IMR-90 (cell line): Measurements from ENCODE around the gene PKHD1. TPM values are rescaled to one million over a fixed set of nuclear protein-coding genes. Genes with fewer than 3 reads are reported as not detected.

ENCODE experiments used
- ATAC-seq: fragments of 200-7000 bp; cut with Tn5 transposase; 2 replicates; pipeline ENCODE4 v1.9.1; 2020; ENCODE audit warnings: low read depth, mild to moderate bottlenecking, moderate library complexity
- BruUV-seq: library from RNA; stranded (reverse); fragments of 400-500 nt; replicated peaks from 2 replicates; lab custom pipeline; 2021; lab: Mats Ljungman, UMichigan
- CTCF ChIA-PET: fragments of 300-600 bp; formaldehyde crosslinking; extraction: SDS; loops from one replicate; lab custom pipeline; 2021; ENCODE audit warnings: antibody characterized with exemption; lab: Yijun Ruan, JAX
- POLR2A ChIA-PET: fragments of 300-600 bp; sonication (Branson Sonifier 250); formaldehyde crosslinking; loops from one replicate; lab custom pipeline; 2022; ENCODE audit warnings: antibody characterized with exemption; ENCODE audit not compliant: unreplicated experiment; lab: Charles Lee
- DNase-seq: peaks from one replicate; pipeline ENCODE4 v3.0.0; 2013
- H2AFZ ChIP-seq: replicated peaks from 2 replicates; pipeline ENCODE3; 2013; ENCODE audit warnings: low read length, mild to moderate bottlenecking; ENCODE audit not compliant: poor library complexity
- H2AK5ac ChIP-seq: 2 replicates; pipeline ENCODE4 v1.6.1; 2013; ENCODE audit warnings: low read depth, low read length, inconsistent platforms
- H2AK9ac ChIP-seq: replicated peaks from 2 replicates; pipeline ENCODE3; 2013; ENCODE audit warnings: mild to moderate bottlenecking, low read depth, low read length, moderate library complexity; ENCODE audit not compliant: poor library complexity
- H2BK120ac ChIP-seq: 2 replicates; pipeline ENCODE4 v1.6.1; 2013; ENCODE audit warnings: low read depth, low read length, inconsistent platforms
- H2BK15ac ChIP-seq: 3 replicates; pipeline ENCODE4 v1.6.1; 2013; ENCODE audit warnings: low read depth, low read length, inconsistent platforms
- H2BK20ac ChIP-seq: 2 replicates; pipeline ENCODE4 v1.6.1; 2013; ENCODE audit warnings: low read depth, mild to moderate bottlenecking, inconsistent platforms, low read length, moderate library complexity
- H2BK5ac ChIP-seq: 2 replicates; pipeline ENCODE4 v1.6.1; 2013; ENCODE audit warnings: mild to moderate bottlenecking, low read depth, low read length, inconsistent platforms; ENCODE audit not compliant: poor library complexity, severe bottlenecking
- H3K14ac ChIP-seq: replicated peaks from 2 replicates; pipeline ENCODE4 v1.6.1; 2013; ENCODE audit warnings: low read depth, low read length, inconsistent platforms
- H3K18ac ChIP-seq: 2 replicates; pipeline ENCODE4 v1.6.1; 2013; ENCODE audit warnings: low read depth, low read length, control low read depth
- H3K23ac ChIP-seq: 2 replicates; pipeline ENCODE4 v1.6.1; 2013; ENCODE audit warnings: low read depth, low read length, inconsistent platforms
- H3K27ac ChIP-seq: 2 replicates; pipeline ENCODE4 v1.5.1; 2013; ENCODE audit warnings: mild to moderate bottlenecking, control low read depth, low read length; ENCODE audit not compliant: insufficient read depth
- H3K27me3 ChIP-seq: 2 replicates; pipeline ENCODE4 v1.6.1; 2013; ENCODE audit warnings: low read length; ENCODE audit not compliant: control insufficient read depth, insufficient read depth
- H3K36me3 ChIP-seq: 2 replicates; pipeline ENCODE4 v1.6.1; 2013; ENCODE audit warnings: low read length, mixed read lengths; ENCODE audit not compliant: control insufficient read depth, insufficient read depth
- H3K4ac ChIP-seq: 2 replicates; pipeline ENCODE4 v1.6.1; 2013; ENCODE audit warnings: low read depth, low read length, inconsistent platforms
- H3K4me1 ChIP-seq: 2 replicates; pipeline ENCODE4 v1.6.1; 2013; ENCODE audit warnings: low read length, mixed read lengths; ENCODE audit not compliant: control insufficient read depth, insufficient read depth
- H3K4me2 ChIP-seq: 2 replicates; pipeline ENCODE4 v1.6.1; 2013; ENCODE audit warnings: low read depth, mild to moderate bottlenecking, control low read depth, low read length, moderate library complexity
- H3K4me3 ChIP-seq: 2 replicates; pipeline ENCODE4 v1.5.1; 2013; ENCODE audit warnings: low read depth, mild to moderate bottlenecking, control low read depth, low read length, moderate library complexity; ENCODE audit not compliant: insufficient read depth
- H3K56ac ChIP-seq: 2 replicates; pipeline ENCODE4 v1.6.1; 2013; ENCODE audit warnings: low read length, inconsistent platforms; ENCODE audit not compliant: insufficient read depth; ENCODE audit errors: extremely low read depth
- H3K79me1 ChIP-seq, 2 experiments: 2 replicates each; pipeline ENCODE4 v1.6.1; 2013; ENCODE audit warnings: low read length in 2 of 2, inconsistent platforms in 1 of 2, low read depth in 1 of 2
- H3K9ac ChIP-seq: 2 replicates; pipeline ENCODE4 v1.6.1; 2013; ENCODE audit warnings: low read depth, low read length, control low read depth
- H3K9me1 ChIP-seq: 2 replicates; pipeline ENCODE4 v1.6.1; 2013; ENCODE audit warnings: low read length, inconsistent platforms; ENCODE audit not compliant: insufficient read depth
- H3K9me3 ChIP-seq: 2 replicates; pipeline ENCODE4 v1.6.1; 2013; ENCODE audit warnings: low read length; ENCODE audit not compliant: control insufficient read depth, insufficient read depth
- H4K20me1 ChIP-seq: 2 replicates; pipeline ENCODE4 v1.6.1; 2013; ENCODE audit warnings: low read length, inconsistent platforms; ENCODE audit not compliant: insufficient read depth
- H4K5ac ChIP-seq: 2 replicates; pipeline ENCODE4 v1.6.1; 2013; ENCODE audit warnings: mild to moderate bottlenecking, low read depth, low read length, control low read depth
- H4K8ac ChIP-seq, 2 experiments: 2 replicates each; pipeline ENCODE4 v1.6.1; 2013; ENCODE audit warnings: low read depth in 2 of 2, low read length in 2 of 2, control low read depth in 1 of 2, inconsistent platforms in 1 of 2
- H4K91ac ChIP-seq: 2 replicates; pipeline ENCODE4 v1.6.1; 2013; ENCODE audit warnings: low read depth, low read length, inconsistent platforms; ENCODE audit not compliant: insufficient read depth
- FOS ChIP-seq: fragments of 150-350 bp; IDR thresholded peaks from 2 replicates; pipeline ENCODE4 v1.6.1; 2016; ENCODE audit warnings: low read depth, low read length
- MAFK ChIP-seq: IDR thresholded peaks from 2 replicates; pipeline ENCODE4 v1.6.1; 2012; ENCODE audit warnings: low read depth, low read length, improper control_type of control experiment
- MXI1 ChIP-seq: IDR thresholded peaks from 2 replicates; pipeline ENCODE4 v1.6.1; 2012; ENCODE audit warnings: low read depth, mild to moderate bottlenecking, low read length, moderate library complexity, borderline replicate concordance
- RCOR1 ChIP-seq: IDR thresholded peaks from 2 replicates; pipeline ENCODE4 v1.6.1; 2012; ENCODE audit warnings: mild to moderate bottlenecking, low read length, improper control_type of control experiment; ENCODE audit not compliant: insufficient replicate concordance
- WGBS, 2 experiments: methylation state at CpG; one replicate each; pipeline versions ENCODE4 v1.1.5 to v1.1.7; 2013; ENCODE audit warnings: missing lambda C conversion rate in 2 of 2; ENCODE audit not compliant: insufficient read length in 1 of 2; ENCODE audit errors: extremely low coverage in 2 of 2; 5-methylcytosine and 5-hydroxymethylcytosine counted together
- dilution Hi-C: fragments of 300-500 bp; cut with HindIII; formaldehyde crosslinking; loops from one replicate; pipeline ENCODE4 v1.14.3; 2018; ENCODE audit warnings: low sequenced_read_pairs; ENCODE audit not compliant: unreplicated experiment
- in situ Hi-C: fragments of 300-500 bp; cut with MboI; formaldehyde crosslinking; loops from 3 replicates; pipeline ENCODE4 v1.14.3; 2019; ENCODE audit warnings: low sequenced_read_pairs, inconsistent platforms, mixed read lengths
- intact Hi-C: fragments of 100-400 bp; cut with micrococcal nuclease; formaldehyde crosslinking; loops from 2 replicates; pipeline ENCODE4 v1.10.0; 2022
- polyA plus RNA-seq, 3 experiments: library from polyadenylated mRNA; depleted of rRNA; stranded (reverse); fragments of >200 nt; gene quantifications; 2 replicates each; pipeline ENCODE4 v1.2.3, GENCODE V29; 2012; ENCODE audit warnings: low replicate concordance in 1 of 3
- total RNA-seq: library from RNA; depleted of rRNA; stranded (reverse); fragments of >200 nt; gene quantifications from 2 replicates; pipeline ENCODE4 v1.2.3, GENCODE V29; 2012
- TF ChIP-seq, protein P1 (sequence below): fragments of 150-350 bp; IDR thresholded peaks from 2 replicates; pipeline ENCODE4 v1.6.1; 2016; ENCODE audit warnings: low read depth, mild to moderate bottlenecking, low read length, moderate library complexity, borderline replicate concordance
- TF ChIP-seq, protein P2 (sequence below): fragments of 150-350 bp; IDR thresholded peaks from 2 replicates; pipeline ENCODE4 v1.6.1; 2017; ENCODE audit warnings: mild to moderate bottlenecking, antibody characterized with exemption, low read length, low read depth
- TF ChIP-seq, protein P3 (sequence below): conservative IDR thresholded peaks from 2 replicates; pipeline ENCODE4 v1.5.1; 2012; ENCODE audit warnings: mild to moderate bottlenecking, low read depth, low read length, improper control_type of control experiment

Gene PKHD1
- total and polyA plus RNA-seq, 2 of the 4 experiments (the other 2 are of a cell fraction) = not detected

DNA sequence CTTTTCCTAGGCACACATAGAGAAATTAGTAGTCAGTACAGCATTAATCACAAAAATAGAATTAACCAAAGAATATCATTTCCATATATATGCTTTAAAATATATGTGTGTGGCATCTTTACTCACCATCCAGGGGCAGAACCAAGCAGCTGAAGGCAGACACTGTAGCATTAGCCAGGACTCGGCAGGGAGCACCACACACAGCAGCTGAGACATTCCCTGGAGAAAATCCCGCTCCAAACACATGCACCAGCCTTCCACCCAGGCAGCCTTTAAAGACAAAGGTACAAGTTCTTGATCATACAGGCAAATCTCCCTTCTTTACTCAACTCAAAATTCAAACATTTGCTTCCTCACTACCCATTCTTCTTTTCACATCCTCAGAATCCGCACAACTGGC, 64.7 kb downstream of the PKHD1 start:
- H3K4me2 ChIP-seq = no peak overlapping the region
- H2BK5ac ChIP-seq = no peak overlapping the region
- no peaks in the 10 kb centered on the region for H3K36me3 ChIP-seq
- no peaks in the 10 kb centered on the region for H3K27me3 ChIP-seq
- DNase-seq = no peak
- H3K9ac ChIP-seq = no peak overlapping the region
- H2BK120ac ChIP-seq = no peak overlapping the region
- H3K27ac ChIP-seq = no peak overlapping the region
- no peak overlapping the region for H2AK9ac ChIP-seq
- no peak overlapping the region for H4K91ac ChIP-seq
- no peak overlapping the region for H3K14ac ChIP-seq
- H3K4me1 ChIP-seq = no peaks in the 10 kb centered on the region
- intact Hi-C loops (loop anchor here (10.0 kb wide), 1 partner anchor 1898 kb away; no protein-coding TSS in a partner anchor), dilution Hi-C loops (no loop called here), in situ Hi-C loops (loop anchor here (25.0 kb wide), 1 partner anchor 1210 kb away; the partner anchor contains the start of gene TFAP2B)
- H3K9me1 ChIP-seq = no peaks in the 10 kb centered on the region
- no peak overlapping the region for H3K4ac ChIP-seq
- H4K20me1 ChIP-seq = no peaks in the 10 kb centered on the region
- no peak overlapping the region for H3K4me3 ChIP-seq
- H4K5ac ChIP-seq = no peak overlapping the region
- no peak overlapping the region for H3K56ac ChIP-seq
- H2AK5ac ChIP-seq = no peak overlapping the region
- ATAC-seq = no peak
- no peaks in the 10 kb centered on the region for H3K79me1 ChIP-seq
- no peak overlapping the region for H3K18ac ChIP-seq
- H3K23ac ChIP-seq = no peak overlapping the region
- H2BK15ac ChIP-seq = no peak overlapping the region
- no TSS peak for BruUV-seq
- no peaks in the 10 kb centered on the region for H3K9me3 ChIP-seq
- CTCF ChIA-PET = interaction anchor here (0.6 to 0.7 kb wide), 2 partner anchors 179 to 1203 kb away, joined by 3 to 4 read pairs; no protein-coding TSS in a partner anchor
- WGBS, 2 experiments = no CpG with 5 or more reads among the region's 3 CpGs
- H2AFZ ChIP-seq = no peak overlapping the region
- no peak overlapping the region for H4K8ac ChIP-seq
- POLR2A ChIA-PET = no interaction called here
- no peak overlapping the region for H2BK20ac ChIP-seq
- no peak for TF ChIP-seq RCOR1
- TF ChIP-seq, protein P1, sequence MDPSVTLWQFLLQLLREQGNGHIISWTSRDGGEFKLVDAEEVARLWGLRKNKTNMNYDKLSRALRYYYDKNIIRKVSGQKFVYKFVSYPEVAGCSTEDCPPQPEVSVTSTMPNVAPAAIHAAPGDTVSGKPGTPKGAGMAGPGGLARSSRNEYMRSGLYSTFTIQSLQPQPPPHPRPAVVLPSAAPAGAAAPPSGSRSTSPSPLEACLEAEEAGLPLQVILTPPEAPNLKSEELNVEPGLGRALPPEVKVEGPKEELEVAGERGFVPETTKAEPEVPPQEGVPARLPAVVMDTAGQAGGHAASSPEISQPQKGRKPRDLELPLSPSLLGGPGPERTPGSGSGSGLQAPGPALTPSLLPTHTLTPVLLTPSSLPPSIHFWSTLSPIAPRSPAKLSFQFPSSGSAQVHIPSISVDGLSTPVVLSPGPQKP = no peak
- TF ChIP-seq, protein P2, sequence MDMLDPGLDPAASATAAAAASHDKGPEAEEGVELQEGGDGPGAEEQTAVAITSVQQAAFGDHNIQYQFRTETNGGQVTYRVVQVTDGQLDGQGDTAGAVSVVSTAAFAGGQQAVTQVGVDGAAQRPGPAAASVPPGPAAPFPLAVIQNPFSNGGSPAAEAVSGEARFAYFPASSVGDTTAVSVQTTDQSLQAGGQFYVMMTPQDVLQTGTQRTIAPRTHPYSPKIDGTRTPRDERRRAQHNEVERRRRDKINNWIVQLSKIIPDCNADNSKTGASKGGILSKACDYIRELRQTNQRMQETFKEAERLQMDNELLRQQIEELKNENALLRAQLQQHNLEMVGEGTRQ = no peak
- TF ChIP-seq MXI1 = no peak
- TF ChIP-seq FOS = no peak
- TF ChIP-seq, protein P3, sequence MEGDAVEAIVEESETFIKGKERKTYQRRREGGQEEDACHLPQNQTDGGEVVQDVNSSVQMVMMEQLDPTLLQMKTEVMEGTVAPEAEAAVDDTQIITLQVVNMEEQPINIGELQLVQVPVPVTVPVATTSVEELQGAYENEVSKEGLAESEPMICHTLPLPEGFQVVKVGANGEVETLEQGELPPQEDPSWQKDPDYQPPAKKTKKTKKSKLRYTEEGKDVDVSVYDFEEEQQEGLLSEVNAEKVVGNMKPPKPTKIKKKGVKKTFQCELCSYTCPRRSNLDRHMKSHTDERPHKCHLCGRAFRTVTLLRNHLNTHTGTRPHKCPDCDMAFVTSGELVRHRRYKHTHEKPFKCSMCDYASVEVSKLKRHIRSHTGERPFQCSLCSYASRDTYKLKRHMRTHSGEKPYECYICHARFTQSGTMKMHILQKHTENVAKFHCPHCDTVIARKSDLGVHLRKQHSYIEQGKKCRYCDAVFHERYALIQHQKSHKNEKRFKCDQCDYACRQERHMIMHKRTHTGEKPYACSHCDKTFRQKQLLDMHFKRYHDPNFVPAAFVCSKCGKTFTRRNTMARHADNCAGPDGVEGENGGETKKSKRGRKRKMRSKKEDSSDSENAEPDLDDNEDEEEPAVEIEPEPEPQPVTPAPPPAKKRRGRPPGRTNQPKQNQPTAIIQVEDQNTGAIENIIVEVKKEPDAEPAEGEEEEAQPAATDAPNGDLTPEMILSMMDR = no peak
- TF ChIP-seq MAFK = no peak
